G401.6 (cell line): Measurements from ENCODE around the gene R3HDM2.

ENCODE experiments used
- FAIRE-seq: peaks from 2 replicates; lab custom pipeline; 2012; peaks lifted over from hg19 to GRCh38; lab: Jason Lieb, UNC

Gene R3HDM2

GRCh38 chr12:57240066-57240921, 190.5 kb downstream of the R3HDM2 start:
- FAIRE-seq, result no peak

GRCh38 chr12:57239587-57240065, 191.2 kb downstream of the R3HDM2 start:
- FAIRE-seq, result no peak

GRCh38 chr12:57238854-57239554, 191.8 kb downstream of the R3HDM2 start:
- no peak for FAIRE-seq

GRCh38 chr12:57237932-57238853, 192.7 kb downstream of the R3HDM2 start:
- no peak for FAIRE-seq

GRCh38 chr12:57237596-57237931, 193.3 kb downstream of the R3HDM2 start:
- no peak for FAIRE-seq

- no peak for FAIRE-seq
Observed at GRCh38 chr12:57236925-57237595, 193.8 kb downstream of the R3HDM2 start.

GRCh38 chr12:57236201-57236924, 194.5 kb downstream of the R3HDM2 start:
- no peak for FAIRE-seq

GRCh38 chr12:57235728-57236131, 195.1 kb downstream of the R3HDM2 start:
- no peak for FAIRE-seq

- no peak for FAIRE-seq
Observed at GRCh38 chr12:57235017-57235727, 195.7 kb downstream of the R3HDM2 start.

GRCh38 chr12:57234571-57235016, 196.2 kb downstream of the R3HDM2 start:
- no peak for FAIRE-seq

GRCh38 chr12:57234233-57234570, 196.6 kb downstream of the R3HDM2 start:
- no peak for FAIRE-seq

- FAIRE-seq, result no peak
Observed at GRCh38 chr12:57233357-57234232, 197.2 kb downstream of the R3HDM2 start.

GRCh38 chr12:57232156-57232756, 198.6 kb downstream of the R3HDM2 start:
- no peak for FAIRE-seq

GRCh38 chr12:57231276-57232021, 199.4 kb downstream of the R3HDM2 start:
- no peak for FAIRE-seq

- no peak for FAIRE-seq
Observed at GRCh38 chr12:57230381-57231155, 200.3 kb downstream of the R3HDM2 start.

- FAIRE-seq, result no peak
Observed at GRCh38 chr12:57229634-57230380, 201.0 kb downstream of the R3HDM2 start, which contains the start of gene SHMT2. Gene SHMT2, plus strand, starts transcription at chr12:57229711. Its CDS starts 68 bp downstream, at chr12:57229779.
